ENCODE measurements around the gene KSR1. TPM values are rescaled to one million over a fixed set of nuclear protein-coding genes. Genes with fewer than 3 reads are reported as not detected.

Gene KSR1
- total and polyA plus RNA-seq, 9 of the 15 experiments (the other 6 are each of a cell fraction or from before 2014, with no cell fraction given): 1.4 to 51.7 (median 18.4) TPM

GRCh38 chr17:27634776-27635175 lies 178.5 kb downstream of the KSR1 start:
- Histone ChIP-seq H2AFZ (ENCODE audit: low read depth, low read length) (no peak overlapping the region), H3K9ac (ENCODE audit: insufficient read depth in 1 of 2, low read depth in 2 of 2, low read length in 2 of 2) (no peak overlapping the region), H3K79me2 (ENCODE audit: control insufficient read depth, insufficient read depth, low read length) (no peaks in the 10 kb centered on the region), H3K9me1 (ENCODE audit: control insufficient read depth, insufficient read depth, low read length) (no peaks in the 10 kb centered on the region), H3K9me3 (replicated peaks; ENCODE audit: control insufficient read depth, insufficient read depth, low read depth, low read length) (no peaks in the 10 kb centered on the region), H3K27ac (ENCODE audit: extremely low read depth, low read depth, low read length) (no peak overlapping the region), H4K20me1 (replicated peaks; ENCODE audit: control insufficient read depth, insufficient read depth, low read length) (no peaks in the 10 kb centered on the region), H3K4me1 (replicated peaks in 1 of 2; ENCODE audit: control insufficient read depth in 2 of 2, insufficient read depth in 2 of 2, low read length in 2 of 2) (peaks cover 34 to 35% of the 10 kb centered on the region in 2 experiments), H3K36me3 (ENCODE audit: control insufficient read depth, insufficient read depth, low read length) (no peaks in the 10 kb centered on the region), H3K27me3 (ENCODE audit: control insufficient read depth in 2 of 2, insufficient read depth in 2 of 2, low read length in 2 of 2) (no peaks in the 10 kb centered on the region), H3K4me2 (ENCODE audit: insufficient read depth, low read length) (no peak overlapping the region), H3K4me3 (no peak overlapping the region)
- DNase-seq (ENCODE audit: extremely low read depth in 1 of 4, low spot score in 3 of 4): no peak
- in situ Hi-C loops (cut with MboI) (no loop called here), intact Hi-C loops (cut with micrococcal nuclease) (no loop called here)
- ChIA-PET POLR2A (no interaction called here), CTCF (ENCODE audit: low intra/inter-chr PET ratio) (no interaction called here)
- BruUV-seq (replicated peaks): no TSS peak
- WGBS (ENCODE audit: insufficient coverage, low coverage, missing lambda C conversion rate): 91% methylated on average over 2 of the region's 2 CpGs
- FAIRE-seq: no peak
- TF ChIP-seq ZNF780A (CRISPR knock-in tag; IDR thresholded peaks at IDR 0.05) (no peak), VEZF1 (CRISPR knock-in tag; IDR thresholded peaks at IDR 0.05) (0 out of 2 replicates have a peak, but pooled peaks have one; percentile 3)
- no peak for ATAC-seq

GRCh38 chr17:27635275-27635823 lies 179.1 kb downstream of the KSR1 start:
- peak overlapping the region; percentile 55; the same call in 1 of the 3 replicates for H3K27ac ChIP-seq (ENCODE audit: extremely low read depth, low read depth, low read length)
- in situ Hi-C loops (cut with MboI) (no loop called here), intact Hi-C loops (cut with micrococcal nuclease) (no loop called here)
- BruUV-seq (replicated peaks): no TSS peak
- H3K4me3 ChIP-seq: no peak overlapping the region
- CTCF ChIA-PET (ENCODE audit: low intra/inter-chr PET ratio): no interaction called here
- 39% methylated on average over 6 of the region's 6 CpGs for WGBS (ENCODE audit: insufficient coverage, low coverage, missing lambda C conversion rate)
- no peaks in the 10 kb centered on the region for H3K27me3 ChIP-seq (ENCODE audit: control insufficient read depth in 2 of 2, insufficient read depth in 2 of 2, low read length in 2 of 2)
- H3K4me2 ChIP-seq (ENCODE audit: insufficient read depth, low read length): no peak overlapping the region
- FAIRE-seq (no peak), ATAC-seq (peak; percentile 49), DNase-seq (ENCODE audit: extremely low read depth in 1 of 4, low spot score in 3 of 4) (peak in 1 of 4 experiments; percentile 65)
- POLR2A ChIA-PET: no interaction called here
- no peaks in the 10 kb centered on the region for H3K36me3 ChIP-seq (ENCODE audit: control insufficient read depth, insufficient read depth, low read length)
- peaks cover 34 to 35% of the 10 kb centered on the region in 2 experiments for H3K4me1 ChIP-seq (replicated peaks in 1 of 2; ENCODE audit: control insufficient read depth in 2 of 2, insufficient read depth in 2 of 2, low read length in 2 of 2)
- H3K9me3 ChIP-seq (replicated peaks; ENCODE audit: control insufficient read depth, insufficient read depth, low read depth, low read length): no peaks in the 10 kb centered on the region
- no peak overlapping the region for H3K9ac ChIP-seq (ENCODE audit: insufficient read depth in 1 of 2, low read depth in 2 of 2, low read length in 2 of 2)
- no peaks in the 10 kb centered on the region for H3K79me2 ChIP-seq (ENCODE audit: control insufficient read depth, insufficient read depth, low read length)
- no peaks in the 10 kb centered on the region for H4K20me1 ChIP-seq (replicated peaks; ENCODE audit: control insufficient read depth, insufficient read depth, low read length)
- H2AFZ ChIP-seq (ENCODE audit: low read depth, low read length): peak overlapping the region; percentile 89
- no peaks in the 10 kb centered on the region for H3K9me1 ChIP-seq (ENCODE audit: control insufficient read depth, insufficient read depth, low read length)
- TF ChIP-seq SUPT5H (IDR thresholded peaks at IDR 0.05): no peak
- peak; percentile 4; the same call in 1 of the 2 replicates for TF ChIP-seq GABPA (tag; conservative IDR thresholded peaks at IDR 0.05; ENCODE audit: low read depth)
- TF ChIP-seq BCLAF1 (IDR thresholded peaks at IDR 0.05; ENCODE audit: borderline replicate concordance in 1 of 2, control insufficient read depth in 1 of 2, low read depth in 2 of 2, low read length in 1 of 2): no peak
- TF ChIP-seq NCOA4 (IDR thresholded peaks at IDR 0.05; ENCODE audit: partially characterized antibody): no peak
- TF ChIP-seq USF2 (CRISPR knock-in tag; IDR thresholded peaks at IDR 0.05): no peak
- peak; percentile 77 for TF ChIP-seq RFX1 (IDR thresholded peaks at IDR 0.05)
- no peak for TF ChIP-seq CHD4 (IDR thresholded peaks at IDR 0.05; ENCODE audit: insufficient read depth, insufficient replicate concordance, low read depth, low read length, poor library complexity, severe bottlenecking)
- TF ChIP-seq SP1 (CRISPR knock-in tag; IDR thresholded peaks at IDR 0.05): no peak
